HEK293 (cell line): Measurements from ENCODE around the gene ELAPOR1.
A peak's percentile ranks its signal among the peaks of the same experiment; 100 is the strongest.

Source experiments
- BCL11A ChIP-seq: fragments of 450-650 bp; formaldehyde crosslinking; IDR thresholded peaks from 2 replicates; pipeline ENCODE4 v1.5.1; 2016; ENCODE audit warnings: low read depth, missing biosample characterization, missing genetic modification characterization
- KLF1 ChIP-seq: fragments of 450-650 bp; formaldehyde crosslinking; IDR thresholded peaks from 2 replicates; pipeline ENCODE4 v1.5.1; 2016; ENCODE audit warnings: missing biosample characterization, missing genetic modification characterization
- KLF17 ChIP-seq: fragments of 450-650 bp; formaldehyde crosslinking; IDR thresholded peaks from 2 replicates; pipeline ENCODE4 v1.5.1; 2016; ENCODE audit warnings: missing biosample characterization, missing genetic modification characterization
- KLF7 ChIP-seq: fragments of 450-650 bp; formaldehyde crosslinking; IDR thresholded peaks from 2 replicates; pipeline ENCODE4 v1.5.1; 2016; ENCODE audit warnings: missing biosample characterization, missing genetic modification characterization, borderline replicate concordance
- SALL2 ChIP-seq: fragments of 450-650 bp; formaldehyde crosslinking; IDR thresholded peaks from 2 replicates; pipeline ENCODE4 v1.5.0; 2017; ENCODE audit warnings: missing biosample characterization, mild to moderate bottlenecking, missing genetic modification characterization, borderline replicate concordance
- SETDB1 ChIP-seq: IDR thresholded peaks from one replicate; pipeline ENCODE4 v1.6.1; 2017; ENCODE audit warnings: mild to moderate bottlenecking, low read length, moderate library complexity, mixed read lengths; ENCODE audit not compliant: insufficient read length
- SP2 ChIP-seq: fragments of 450-650 bp; formaldehyde crosslinking; IDR thresholded peaks from 2 replicates; pipeline ENCODE4 v1.5.1; 2016; ENCODE audit warnings: missing biosample characterization, missing genetic modification characterization
- ZBTB10 ChIP-seq: fragments of 450-650 bp; formaldehyde crosslinking; IDR thresholded peaks from 2 replicates; pipeline ENCODE4 v1.5.1; 2016; ENCODE audit warnings: missing biosample characterization, missing genetic modification characterization
- ZBTB6 ChIP-seq: fragments of 450-650 bp; formaldehyde crosslinking; IDR thresholded peaks from 2 replicates; pipeline ENCODE4 v1.5.1; 2017; ENCODE audit warnings: missing biosample characterization, missing genetic modification characterization
- ZBTB7A ChIP-seq: fragments of 450-650 bp; formaldehyde crosslinking; IDR thresholded peaks from 2 replicates; pipeline ENCODE4 v1.5.1; 2016; ENCODE audit warnings: low read depth, missing biosample characterization, missing genetic modification characterization
- ZBTB8A ChIP-seq: fragments of 450-650 bp; formaldehyde crosslinking; IDR thresholded peaks from 2 replicates; pipeline ENCODE4 v1.5.1; 2016; ENCODE audit warnings: missing biosample characterization, missing genetic modification characterization
- ZFP37 ChIP-seq: fragments of 450-650 bp; formaldehyde crosslinking; IDR thresholded peaks from 2 replicates; pipeline ENCODE4 v1.5.1; 2016; ENCODE audit warnings: missing biosample characterization, missing genetic modification characterization
- ZNF112 ChIP-seq: fragments of 450-650 bp; formaldehyde crosslinking; IDR thresholded peaks from 2 replicates; pipeline ENCODE4 v1.5.0; 2017; ENCODE audit warnings: missing biosample characterization, missing genetic modification characterization
- ZNF114 ChIP-seq: fragments of 450-650 bp; formaldehyde crosslinking; IDR thresholded peaks from 2 replicates; pipeline ENCODE4 v1.5.0; 2017; ENCODE audit warnings: missing biosample characterization, missing genetic modification characterization
- ZNF138 ChIP-seq: fragments of 450-650 bp; formaldehyde crosslinking; IDR thresholded peaks from 2 replicates; pipeline ENCODE4 v1.5.1; 2016; ENCODE audit warnings: missing biosample characterization, missing genetic modification characterization, borderline replicate concordance
- ZNF155 ChIP-seq: fragments of 450-650 bp; formaldehyde crosslinking; IDR thresholded peaks from 2 replicates; pipeline ENCODE4 v1.5.1; 2016; ENCODE audit warnings: missing biosample characterization, missing genetic modification characterization
- ZNF174 ChIP-seq: fragments of 450-650 bp; formaldehyde crosslinking; IDR thresholded peaks from 2 replicates; pipeline ENCODE4 v1.5.0; 2017; ENCODE audit warnings: missing biosample characterization, mild to moderate bottlenecking, missing genetic modification characterization
- ZNF488 ChIP-seq: fragments of 450-650 bp; formaldehyde crosslinking; IDR thresholded peaks from 2 replicates; pipeline ENCODE4 v1.5.1; 2016; ENCODE audit warnings: missing biosample characterization, missing genetic modification characterization
- ZNF501 ChIP-seq: fragments of 450-650 bp; formaldehyde crosslinking; IDR thresholded peaks from 2 replicates; pipeline ENCODE4 v1.5.1; 2016; ENCODE audit warnings: missing biosample characterization, missing genetic modification characterization
- ZNF548 ChIP-seq: fragments of 450-650 bp; formaldehyde crosslinking; IDR thresholded peaks from 2 replicates; pipeline ENCODE4 v1.5.1; 2016; ENCODE audit warnings: missing biosample characterization, missing genetic modification characterization
- ZNF560 ChIP-seq: fragments of 450-650 bp; formaldehyde crosslinking; IDR thresholded peaks from 2 replicates; pipeline ENCODE4 v1.5.1; 2017; ENCODE audit warnings: missing biosample characterization, missing genetic modification characterization, borderline replicate concordance
- ZNF629 ChIP-seq: fragments of 450-650 bp; formaldehyde crosslinking; IDR thresholded peaks from 2 replicates; pipeline ENCODE4 v1.5.1; 2017; ENCODE audit warnings: missing biosample characterization, missing genetic modification characterization
- ZNF701 ChIP-seq: fragments of 450-650 bp; formaldehyde crosslinking; IDR thresholded peaks from 2 replicates; pipeline ENCODE4 v1.5.1; 2016; ENCODE audit warnings: missing biosample characterization, missing genetic modification characterization
- ZNF707 ChIP-seq: fragments of 450-650 bp; formaldehyde crosslinking; IDR thresholded peaks from 2 replicates; pipeline ENCODE4 v1.5.1; 2016; ENCODE audit warnings: missing biosample characterization, missing genetic modification characterization
- ZNF792 ChIP-seq: fragments of 450-650 bp; formaldehyde crosslinking; IDR thresholded peaks from 2 replicates; pipeline ENCODE4 v1.5.1; 2016; ENCODE audit warnings: missing biosample characterization, missing genetic modification characterization
- ZXDB ChIP-seq: fragments of 450-650 bp; formaldehyde crosslinking; IDR thresholded peaks from 2 replicates; pipeline ENCODE4 v1.5.1; 2016; ENCODE audit warnings: missing biosample characterization, missing genetic modification characterization
- TF ChIP-seq, protein P1 (sequence below): sonication (generic); formaldehyde crosslinking; IDR thresholded peaks from 2 replicates; pipeline ENCODE4 v1.8.1; 2022; ENCODE audit warnings: mild to moderate bottlenecking, moderate library complexity, missing genetic modification reagents
- TF ChIP-seq, protein P2 (sequence below): fragments of 450-650 bp; formaldehyde crosslinking; IDR thresholded peaks from 2 replicates; pipeline ENCODE4 v1.5.0; 2017; ENCODE audit warnings: missing biosample characterization, missing genetic modification characterization, borderline replicate concordance
- TF ChIP-seq, protein P3 (sequence below): fragments of 450-650 bp; formaldehyde crosslinking; IDR thresholded peaks from 2 replicates; pipeline ENCODE4 v1.5.1; 2016; ENCODE audit warnings: missing biosample characterization, missing genetic modification characterization

The ELAPOR1 gene

GRCh38 chr1:109090196-109091077 lies 23.5 kb upstream of the ELAPOR1 start, which contains the start of gene TMEM167B (continued):
- TF ChIP-seq, protein P1, sequence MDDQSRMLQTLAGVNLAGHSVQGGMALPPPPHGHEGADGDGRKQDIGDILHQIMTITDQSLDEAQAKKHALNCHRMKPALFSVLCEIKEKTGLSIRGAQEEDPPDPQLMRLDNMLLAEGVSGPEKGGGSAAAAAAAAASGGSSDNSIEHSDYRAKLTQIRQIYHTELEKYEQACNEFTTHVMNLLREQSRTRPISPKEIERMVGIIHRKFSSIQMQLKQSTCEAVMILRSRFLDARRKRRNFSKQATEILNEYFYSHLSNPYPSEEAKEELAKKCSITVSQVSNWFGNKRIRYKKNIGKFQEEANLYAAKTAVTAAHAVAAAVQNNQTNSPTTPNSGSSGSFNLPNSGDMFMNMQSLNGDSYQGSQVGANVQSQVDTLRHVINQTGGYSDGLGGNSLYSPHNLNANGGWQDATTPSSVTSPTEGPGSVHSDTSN (CRISPR knock-in tag): no peak
- TF ChIP-seq SETDB1: peak; percentile 82
- TF ChIP-seq KLF7 (tag by site-specific recombination): peak; percentile 64; the same call in 1 of the 2 replicates
- TF ChIP-seq ZBTB10 (tag by site-specific recombination): peak; percentile 99
- TF ChIP-seq, protein P2, sequence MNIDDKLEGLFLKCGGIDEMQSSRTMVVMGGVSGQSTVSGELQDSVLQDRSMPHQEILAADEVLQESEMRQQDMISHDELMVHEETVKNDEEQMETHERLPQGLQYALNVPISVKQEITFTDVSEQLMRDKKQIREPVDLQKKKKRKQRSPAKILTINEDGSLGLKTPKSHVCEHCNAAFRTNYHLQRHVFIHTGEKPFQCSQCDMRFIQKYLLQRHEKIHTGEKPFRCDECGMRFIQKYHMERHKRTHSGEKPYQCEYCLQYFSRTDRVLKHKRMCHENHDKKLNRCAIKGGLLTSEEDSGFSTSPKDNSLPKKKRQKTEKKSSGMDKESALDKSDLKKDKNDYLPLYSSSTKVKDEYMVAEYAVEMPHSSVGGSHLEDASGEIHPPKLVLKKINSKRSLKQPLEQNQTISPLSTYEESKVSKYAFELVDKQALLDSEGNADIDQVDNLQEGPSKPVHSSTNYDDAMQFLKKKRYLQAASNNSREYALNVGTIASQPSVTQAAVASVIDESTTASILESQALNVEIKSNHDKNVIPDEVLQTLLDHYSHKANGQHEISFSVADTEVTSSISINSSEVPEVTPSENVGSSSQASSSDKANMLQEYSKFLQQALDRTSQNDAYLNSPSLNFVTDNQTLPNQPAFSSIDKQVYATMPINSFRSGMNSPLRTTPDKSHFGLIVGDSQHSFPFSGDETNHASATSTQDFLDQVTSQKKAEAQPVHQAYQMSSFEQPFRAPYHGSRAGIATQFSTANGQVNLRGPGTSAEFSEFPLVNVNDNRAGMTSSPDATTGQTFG (tag by site-specific recombination): no peak
- no peak for TF ChIP-seq ZNF112 (tag by site-specific recombination)
- TF ChIP-seq ZNF560: no peak
- TF ChIP-seq ZFP37 (tag by site-specific recombination): peak; percentile 95
- TF ChIP-seq KLF17: peak; percentile 94
- no peak for TF ChIP-seq SALL2 (tag by site-specific recombination)
- peak; percentile 99 for TF ChIP-seq ZNF501
- TF ChIP-seq ZNF707 (tag by site-specific recombination): no peak
- TF ChIP-seq BCL11A (tag by site-specific recombination): peak; percentile 49; the same call in 1 of the 2 replicates
- TF ChIP-seq, protein P3, sequence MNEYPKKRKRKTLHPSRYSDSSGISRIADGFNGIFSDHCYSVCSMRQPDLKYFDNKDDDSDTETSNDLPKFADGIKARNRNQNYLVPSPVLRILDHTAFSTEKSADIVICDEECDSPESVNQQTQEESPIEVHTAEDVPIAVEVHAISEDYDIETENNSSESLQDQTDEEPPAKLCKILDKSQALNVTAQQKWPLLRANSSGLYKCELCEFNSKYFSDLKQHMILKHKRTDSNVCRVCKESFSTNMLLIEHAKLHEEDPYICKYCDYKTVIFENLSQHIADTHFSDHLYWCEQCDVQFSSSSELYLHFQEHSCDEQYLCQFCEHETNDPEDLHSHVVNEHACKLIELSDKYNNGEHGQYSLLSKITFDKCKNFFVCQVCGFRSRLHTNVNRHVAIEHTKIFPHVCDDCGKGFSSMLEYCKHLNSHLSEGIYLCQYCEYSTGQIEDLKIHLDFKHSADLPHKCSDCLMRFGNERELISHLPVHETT (tag by site-specific recombination): peak; percentile 89
- peak; percentile 92 for TF ChIP-seq ZNF629 (tag by site-specific recombination)
- TF ChIP-seq ZBTB8A: peak; percentile 60
- TF ChIP-seq ZBTB7A (tag by site-specific recombination): 0 out of 2 replicates have a peak, but pooled peaks have one; percentile 69
- TF ChIP-seq ZNF548 (tag by site-specific recombination): no peak
- TF ChIP-seq SP2 (tag by site-specific recombination): peak; percentile 73
- no peak for TF ChIP-seq ZNF174 (tag by site-specific recombination)
- TF ChIP-seq KLF1 (tag by site-specific recombination): peak; percentile 46; the same call in 1 of the 2 replicates
- peak; percentile 97 for TF ChIP-seq ZXDB
- TF ChIP-seq ZBTB6 (tag by site-specific recombination): peak; percentile 70
- no peak for TF ChIP-seq ZNF138
- no peak for TF ChIP-seq ZNF155 (tag by site-specific recombination)
- no peak for TF ChIP-seq ZNF114 (tag by site-specific recombination)
- no peak for TF ChIP-seq ZNF792 (tag by site-specific recombination)
- no peak for TF ChIP-seq ZNF488 (tag by site-specific recombination)
- no peak for TF ChIP-seq ZNF701 (tag by site-specific recombination)
